Spleen (tissue), 7 donors: ENCODE data around the gene BRAF.
"Not testable (repeated sequence)": the region's sequence is repeated elsewhere in the genome, so short reads cannot be mapped to it uniquely, and the experiment has no call there.

Source experiments
- CTCF ChIP-seq, 11 experiments: fragments of 200-600 bp in 7 of 11; fragments of 450-650 bp in 4 of 11; sonication (generic) in 4 of 11; IDR thresholded peaks in 8 of 11; conservative IDR thresholded peaks in 3 of 11; 1 replicate in 7 of 11; 2 replicates in 4 of 11; pipeline versions ENCODE4 v1.4.0 to v1.8.0; 2016 to 2021; ENCODE audit warnings: antibody characterized with exemption in 11 of 11, inconsistent platforms in 4 of 11, mild to moderate bottlenecking in 1 of 11
- POLR2A ChIP-seq, 3 donors: fragments of 450-650 bp; IDR thresholded peaks; one replicate each; pipeline ENCODE4 v1.5.1; 2017; ENCODE audit warnings: antibody characterized with exemption in 3 of 3, mild to moderate bottlenecking in 1 of 3
- POLR2AphosphoS5 ChIP-seq, 3 donors: sonication (generic); formaldehyde crosslinking; IDR thresholded peaks; one replicate each; pipeline ENCODE4 v1.5.1; 2017; ENCODE audit warnings: antibody characterized with exemption in 3 of 3
- donor health status: DM: no; HTN: no; CAD: no; lungs with moderate emphysema.
- donor health status: DM: no; HTN: no; CAD: no.
- donor health status: DM: no; HTN: no; CAD: no.

DNA sequence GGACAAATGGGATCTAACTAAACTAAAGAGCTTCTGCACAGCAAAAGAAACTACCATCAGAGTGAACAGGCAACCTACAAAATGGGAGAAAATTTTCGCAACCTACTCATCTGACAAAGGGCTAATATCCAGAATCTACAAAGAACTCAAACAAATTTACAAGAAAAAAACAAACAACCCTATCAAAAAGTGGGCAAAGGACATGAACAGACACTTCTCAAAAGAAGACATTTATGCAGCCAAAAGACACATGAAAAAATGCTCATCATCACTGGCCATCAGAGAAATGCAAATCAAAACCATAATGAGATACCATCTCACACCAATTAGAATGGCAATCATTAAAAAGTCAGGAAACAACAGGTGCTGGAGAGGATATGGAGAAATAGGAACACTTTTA is 159.3 kb downstream of the BRAF start:
- not testable (repeated sequence) for TF ChIP-seq CTCF (IDR thresholded peaks at IDR 0.05 in 8 of 11, conservative IDR thresholded peaks at IDR 0.05 in 3 of 11); POLR2A (IDR thresholded peaks at IDR 0.05); POLR2AphosphoS5 (IDR thresholded peaks at IDR 0.05)
